Measurements from ENCODE around the gene CLEC2B. TPM values are rescaled to one million over a fixed set of nuclear protein-coding genes. Genes with fewer than 3 reads are reported as not detected.

CLEC2B gene
- polyA plus RNA-seq, 1 experiment: 2.1 TPM

GRCh38 chr12:9808504-9808903 is 60.6 kb downstream of the CLEC2B start:
- no peaks in the 10 kb centered on the region for H3K9me3 ChIP-seq (ENCODE audit: control insufficient read depth, insufficient read depth, low read length)
- no peak for TF ChIP-seq CTCF (IDR thresholded peaks at IDR 0.05; ENCODE audit: low read depth, low read length)
- DNase-seq (ENCODE audit: low read depth, low spot score): no peak
- CTCF ChIA-PET: interaction anchor here (1.0 kb wide), 2 partner anchors 9 to 58 kb away, joined by 3 to 7 read pairs; no protein-coding TSS in a partner anchor
- no peak overlapping the region for H3K27ac ChIP-seq (ENCODE audit: low read depth, low read length)
- POLR2A ChIA-PET: no interaction called here
- H3K27me3 ChIP-seq (ENCODE audit: control insufficient read depth, insufficient read depth, low read length): no peaks in the 10 kb centered on the region
- no peak overlapping the region for H3K4me3 ChIP-seq (ENCODE audit: low read depth, low read length)

DNA sequence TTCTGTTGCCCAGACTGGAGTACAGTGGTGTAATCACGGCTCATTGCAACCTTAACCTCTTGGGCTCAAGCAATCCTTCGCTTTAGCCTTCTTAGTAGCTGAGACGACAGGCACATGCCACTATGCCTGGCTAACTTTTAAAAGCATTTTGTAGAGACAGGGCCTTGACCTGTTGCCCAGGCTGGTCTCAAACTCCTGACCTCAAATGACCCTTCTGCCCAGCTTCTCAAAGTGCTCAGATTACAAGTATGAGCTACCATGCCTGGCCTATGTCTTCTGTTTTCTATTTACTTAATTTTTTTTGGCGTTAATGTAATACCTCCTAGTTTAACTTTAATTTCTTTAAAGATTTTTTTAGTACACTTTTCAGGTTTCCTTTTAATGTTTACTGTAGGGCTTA is 62.4 kb downstream of the CLEC2B start:
- no peak for TF ChIP-seq CTCF (IDR thresholded peaks at IDR 0.05; ENCODE audit: low read depth, low read length)
- POLR2A ChIA-PET: no interaction called here
- no peak for DNase-seq (ENCODE audit: low read depth, low spot score)
- H3K27ac ChIP-seq (ENCODE audit: low read depth, low read length): no peak overlapping the region
- no peak overlapping the region for H3K4me3 ChIP-seq (ENCODE audit: low read depth, low read length)
- no peaks in the 10 kb centered on the region for H3K27me3 ChIP-seq (ENCODE audit: control insufficient read depth, insufficient read depth, low read length)
- CTCF ChIA-PET: no interaction called here
- H3K9me3 ChIP-seq (ENCODE audit: control insufficient read depth, insufficient read depth, low read length): no peaks in the 10 kb centered on the region

DNA sequence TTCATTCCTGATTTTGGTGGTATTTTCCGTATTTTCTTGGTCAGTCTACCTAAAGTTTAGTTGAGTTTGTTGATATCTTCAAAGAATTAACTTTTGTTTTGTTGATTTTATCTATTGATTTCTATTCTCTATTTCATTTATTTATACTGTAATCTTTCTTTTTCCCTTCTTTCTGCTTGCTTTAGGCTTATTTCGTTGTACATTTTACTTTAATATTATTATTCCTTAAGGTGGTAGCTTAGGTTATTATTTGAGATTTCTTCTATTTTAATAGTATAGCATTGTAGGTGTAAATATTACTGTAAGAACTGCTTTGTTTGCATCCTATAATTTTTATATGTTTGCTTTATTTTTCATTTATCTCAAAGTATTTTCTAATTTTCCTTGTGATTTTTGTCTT is 63.3 kb downstream of the CLEC2B start:
- TF ChIP-seq CTCF (IDR thresholded peaks at IDR 0.05; ENCODE audit: low read depth, low read length): no peak
- Histone ChIP-seq H3K27me3 (ENCODE audit: control insufficient read depth, insufficient read depth, low read length) (no peaks in the 10 kb centered on the region), H3K9me3 (ENCODE audit: control insufficient read depth, insufficient read depth, low read length) (no peaks in the 10 kb centered on the region), H3K4me3 (ENCODE audit: low read depth, low read length) (no peak overlapping the region), H3K27ac (ENCODE audit: low read depth, low read length) (no peak overlapping the region)
- ChIA-PET POLR2A (no interaction called here), CTCF (no interaction called here)
- no peak for DNase-seq (ENCODE audit: low read depth, low spot score)

Other genes with a start within 250 kb of the CLEC2B start
- gene CLEC2D, start 199.6 kb downstream of the CLEC2B start, polyA plus RNA-seq (2011; rRNA removed): 2.3 and 2.4 TPM in 2 replicates
- gene CLECL1, start 136.3 kb downstream of the CLEC2B start, polyA plus RNA-seq (2011; rRNA removed): not detected in 2 replicates
- not detected in 2 replicates for gene CD69, start 108.5 kb downstream of the CLEC2B start, polyA plus RNA-seq (2011; rRNA removed)
- not detected in 2 replicates for gene KLRF1, start 41.9 kb downstream of the CLEC2B start, polyA plus RNA-seq (2011; rRNA removed)
- not detected in 2 replicates for gene KLRF2, start 12.1 kb upstream of the CLEC2B start, polyA plus RNA-seq (2011; rRNA removed)
- gene CLEC2A, start 63.0 kb upstream of the CLEC2B start, polyA plus RNA-seq (2011; rRNA removed): not detected in 2 replicates
- not detected in 2 replicates for gene CLEC12A, start 102.1 kb upstream of the CLEC2B start, polyA plus RNA-seq (2011; rRNA removed)
- gene CLEC1B, start 129.8 kb upstream of the CLEC2B start, polyA plus RNA-seq (2011; rRNA removed): not detected in 2 replicates
- 0.05 TPM in 1 of 2 replicates, not detected in the other for gene CLEC12B, start 141.3 kb upstream of the CLEC2B start, polyA plus RNA-seq (2011; rRNA removed)
- gene CLEC9A, start 161.3 kb upstream of the CLEC2B start, polyA plus RNA-seq (2011; rRNA removed): not detected in 2 replicates
- not detected in 2 replicates for gene CLEC1A, start 229.6 kb upstream of the CLEC2B start, polyA plus RNA-seq (2011; rRNA removed)

Data from AG04450 (cell line).